ENCODE results near the gene HTT. TPM values are rescaled to one million over a fixed set of nuclear protein-coding genes. Genes with fewer than 3 reads are reported as not detected.
A peak's percentile ranks its signal among the peaks of the same experiment; 100 is the strongest.

HTT gene
- total and polyA plus RNA-seq, 2 of the 8 experiments (the other 6 are each of a cell fraction or from before 2014, with no cell fraction given): 24.0 to 71.0 TPM

- TF ChIP-seq KDM4A (IDR thresholded peaks at IDR 0.05; ENCODE audit: low read depth, low read length, severe bottlenecking) (peak; percentile 41), CREB1 (IDR thresholded peaks at IDR 0.05) (peak; percentile 70), CHD2 (IDR thresholded peaks at IDR 0.05; ENCODE audit: low read length) (peak; percentile 63; the same call in 1 of the 2 replicates), SAP30 (IDR thresholded peaks at IDR 0.05; ENCODE audit: insufficient read depth, insufficient replicate concordance, low read length) (no peak), RBBP5 (IDR thresholded peaks at IDR 0.05; ENCODE audit: borderline replicate concordance, low read depth, low read length) (no peak; the same call in 1 of the 2 replicates), SP1 (IDR thresholded peaks at IDR 0.05; ENCODE audit: low read depth, low read length) (peak; percentile 82), BRCA1 (IDR thresholded peaks at IDR 0.05; ENCODE audit: low read depth, low read length) (no peak), SP2 (IDR thresholded peaks at IDR 0.05; ENCODE audit: low read length) (peak; percentile 48; the same call in 1 of the 2 replicates), GTF2F1 (IDR thresholded peaks at IDR 0.05; ENCODE audit: borderline replicate concordance, low read depth, low read length) (no peak), CEBPB (IDR thresholded peaks at IDR 0.05; ENCODE audit: low read depth, low read length) (no peak), CTCF (IDR thresholded peaks at IDR 0.05; ENCODE audit: control extremely low read depth in 1 of 3, insufficient read depth in 1 of 3, low read depth in 1 of 3, low read length in 3 of 3) (no peak), SIN3A (conservative IDR thresholded peaks at IDR 0.05 in 1 of 2, IDR thresholded peaks at IDR 0.05 in 1 of 2; ENCODE audit: low read depth in 1 of 2, low read length in 2 of 2) (peak in 1 of 2 experiments; percentile 58; a peak in 2 of 4 replicates), TCF12 (IDR thresholded peaks at IDR 0.05; ENCODE audit: low read depth, low read length) (no peak), PHF8 (conservative IDR thresholded peaks at IDR 0.05; ENCODE audit: low read depth, low read length) (peak; percentile 89), RXRA (IDR thresholded peaks at IDR 0.05; ENCODE audit: insufficient read depth, low read depth, low read length) (no peak), E2F6 (IDR thresholded peaks at IDR 0.05) (no peak), TAF7 (optimal IDR thresholded peaks at IDR 0.05; ENCODE audit: borderline replicate concordance, low read depth, low read length) (peak; percentile 78), TBP (IDR thresholded peaks at IDR 0.05; ENCODE audit: low read depth, low read length) (peak; percentile 22; the same call in 1 of the 2 replicates), RAD21 (IDR thresholded peaks at IDR 0.05 in 1 of 2, conservative IDR thresholded peaks at IDR 0.05 in 1 of 2; ENCODE audit: low read depth in 2 of 2, low read length in 2 of 2) (no peak), SIX5 (IDR thresholded peaks at IDR 0.05; ENCODE audit: low read depth, low read length) (no peak), BCL11A (IDR thresholded peaks at IDR 0.05; ENCODE audit: low read depth in 2 of 2, low read length in 2 of 2) (no peak)
Measured at GRCh38 chr4:3074078-3074845, at the start of gene HTT, which contains the start of gene HTT-AS (continued).
